Measurements from ENCODE around the gene KIAA0825.

KIAA0825 gene

GRCh38 chr5:94196953-94197352, 421.5 kb downstream of the KIAA0825 start:
- no peak for DNase-seq (ENCODE audit: extremely low read depth, low read depth)
- TF ChIP-seq CTCF (IDR thresholded peaks at IDR 0.05; ENCODE audit: low read depth, low read length), result no peak

- no peak for TF ChIP-seq CTCF (IDR thresholded peaks at IDR 0.05; ENCODE audit: low read depth, low read length)
- DNase-seq (ENCODE audit: extremely low read depth, low read depth), result no peak
Observed at GRCh38 chr5:94192658-94193391, 425.6 kb downstream of the KIAA0825 start.

- TF ChIP-seq CTCF (IDR thresholded peaks at IDR 0.05; ENCODE audit: low read depth, low read length), result no peak
- DNase-seq (ENCODE audit: extremely low read depth, low read depth), result no peak
Observed at GRCh38 chr5:94191604-94192003, 426.8 kb downstream of the KIAA0825 start.

- no peak for TF ChIP-seq CTCF (IDR thresholded peaks at IDR 0.05; ENCODE audit: low read depth, low read length)
Observed at GRCh38 chr5:94188725-94189124, 429.7 kb downstream of the KIAA0825 start.

GRCh38 chr5:94184870-94185269, 433.5 kb downstream of the KIAA0825 start:
- TF ChIP-seq CTCF (IDR thresholded peaks at IDR 0.05; ENCODE audit: low read depth, low read length), result no peak
- no peak for DNase-seq (ENCODE audit: extremely low read depth, low read depth)

More at GRCh38 chr5:94188725-94189124, 429.7 kb downstream of the KIAA0825 start:
- no peak for DNase-seq (ENCODE audit: extremely low read depth, low read depth)

- no peak for TF ChIP-seq CTCF (IDR thresholded peaks at IDR 0.05; ENCODE audit: low read depth, low read length)
- no peak for DNase-seq (ENCODE audit: extremely low read depth, low read depth)
Observed at GRCh38 chr5:94181895-94182294, 436.5 kb downstream of the KIAA0825 start.

- DNase-seq (ENCODE audit: extremely low read depth, low read depth), result no peak
- no peak for TF ChIP-seq CTCF (IDR thresholded peaks at IDR 0.05; ENCODE audit: low read depth, low read length)
Observed at GRCh38 chr5:94180761-94181160, 437.6 kb downstream of the KIAA0825 start.
